GM12892 (cell line): ENCODE data around the gene OTUB2.

Experiments used
- POLR2A ChIP-seq: IDR thresholded peaks from 2 replicates; pipeline ENCODE4 v1.6.1; 2011; ENCODE audit warnings: low read depth, low read length, control low read depth
- POLR2AphosphoS5 ChIP-seq: IDR thresholded peaks from 2 replicates; pipeline ENCODE4 v1.6.1; 2011; ENCODE audit warnings: low read depth, low read length, control low read depth

DNA sequence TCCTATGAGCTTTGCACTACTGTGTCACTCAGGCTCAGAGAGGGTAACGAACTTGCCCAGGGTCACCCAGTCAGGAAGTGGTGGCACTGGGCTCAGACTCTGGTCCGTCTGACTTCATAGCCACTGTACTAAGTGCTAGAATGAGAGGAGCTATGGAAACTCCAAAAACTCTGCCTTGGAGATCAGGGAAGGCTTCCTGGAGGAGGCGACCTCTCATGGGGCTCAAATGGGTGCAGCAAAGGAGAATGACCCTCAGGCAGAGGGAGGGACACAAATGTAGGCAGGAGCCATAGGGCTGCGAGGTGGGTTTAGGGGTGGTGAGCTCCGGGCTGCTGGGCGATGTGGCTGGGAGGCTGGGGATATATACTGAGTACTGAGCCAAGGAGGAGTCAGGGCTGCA lies 25.9 kb upstream of the OTUB2 start:
- no peak for TF ChIP-seq POLR2AphosphoS5
- no peak for TF ChIP-seq POLR2A
